Dermis blood vessel endothelial cell (primary cell): ENCODE data around the gene TNFSF18. TPM values are rescaled to one million over a fixed set of nuclear protein-coding genes. Genes with fewer than 3 reads are reported as not detected.
A peak's percentile ranks its signal among the peaks of the same experiment; 100 is the strongest.

Experiments
- DNase-seq: peaks from one replicate; pipeline ENCODE4 v3.0.0; 2010
- total RNA-seq: library from RNA; depleted of rRNA; stranded (reverse); fragments of >200 nt; gene quantifications from 2 replicates; pipeline ENCODE4 v1.2.3, GENCODE V29; 2014

TNFSF18 gene
- total RNA-seq, 1 donor from 2014 or later: 17.9 TPM

GRCh38 chr1:173038875-173039554 lies 11.7 kb downstream of the TNFSF18 start:
- DNase-seq: no peak

- DNase-seq: no peak
Measured at GRCh38 chr1:173024543-173024942, 26.2 kb downstream of the TNFSF18 start.

- DNase-seq: peak; percentile 41
Measured at GRCh38 chr1:173023343-173023742, 27.4 kb downstream of the TNFSF18 start.

GRCh38 chr1:173020138-173020750 lies 30.5 kb downstream of the TNFSF18 start:
- no peak for DNase-seq

- DNase-seq: no peak
Measured at GRCh38 chr1:173017792-173018191, 32.9 kb downstream of the TNFSF18 start.

- DNase-seq: no peak
Measured at GRCh38 chr1:173016419-173016818, 34.3 kb downstream of the TNFSF18 start.

- no peak for DNase-seq
Measured at GRCh38 chr1:173015629-173016028, 35.1 kb downstream of the TNFSF18 start.

- DNase-seq: no peak
Measured at GRCh38 chr1:173014160-173014559, 36.6 kb downstream of the TNFSF18 start.

- no peak for DNase-seq
Measured at GRCh38 chr1:173012126-173012525, 38.6 kb downstream of the TNFSF18 start.

GRCh38 chr1:173009597-173009996 lies 41.1 kb downstream of the TNFSF18 start:
- DNase-seq: peak; percentile 69

GRCh38 chr1:173005196-173005864 lies 45.4 kb downstream of the TNFSF18 start:
- DNase-seq: no peak

- DNase-seq: no peak
Measured at GRCh38 chr1:173002891-173003838, 47.6 kb downstream of the TNFSF18 start.

GRCh38 chr1:172999349-172999748 lies 51.4 kb downstream of the TNFSF18 start:
- DNase-seq: no peak

- DNase-seq: no peak
Measured at GRCh38 chr1:172997941-172998361, 52.8 kb downstream of the TNFSF18 start.

- DNase-seq: no peak
Measured at GRCh38 chr1:172993640-172994039, 57.1 kb downstream of the TNFSF18 start.

- no peak for DNase-seq
Measured at GRCh38 chr1:172991674-172992400, 58.9 kb downstream of the TNFSF18 start.

- DNase-seq: peak; percentile 59
Measured at GRCh38 chr1:172990598-172991215, 60.0 kb downstream of the TNFSF18 start.
